HEK293T (cell line): ENCODE data around the gene DHX34.

Source experiments
- CTCF ChIA-PET: fragments of 350-600 bp; formaldehyde crosslinking; extraction: SDS; loops from one replicate; lab custom pipeline; 2021; ENCODE audit warnings: antibody characterized with exemption, inconsistent platforms; lab: Yijun Ruan, JAX
- POLR2A ChIA-PET: fragments of 350-600 bp; formaldehyde crosslinking; extraction: SDS; loops from one replicate; lab custom pipeline; 2020; ENCODE audit warnings: antibody characterized with exemption, inconsistent platforms; lab: Yijun Ruan, JAX
- DNase-seq: peaks from one replicate; pipeline ENCODE4 v3.0.0; 2012; ENCODE audit warnings: mixed read lengths; ENCODE audit errors: extremely low spot score
- ARNT ChIP-seq: fragments of 450-650 bp; IDR thresholded peaks from 2 replicates; pipeline ENCODE4 v1.6.1; 2017; ENCODE audit warnings: mild to moderate bottlenecking
- BHLHE40 ChIP-seq: fragments of 450-650 bp; IDR thresholded peaks from 2 replicates; pipeline ENCODE4 v1.6.1; 2016; ENCODE audit warnings: mild to moderate bottlenecking, moderate library complexity, borderline replicate concordance
- CTBP1 ChIP-seq: fragments of 450-650 bp; IDR thresholded peaks from 2 replicates; pipeline ENCODE4 v1.6.1; 2016; ENCODE audit warnings: borderline replicate concordance
- ELF4 ChIP-seq: fragments of 450-650 bp; IDR thresholded peaks from 2 replicates; pipeline ENCODE4 v1.6.1; 2017; ENCODE audit warnings: antibody characterized with exemption
- FOXA1 ChIP-seq: fragments of 450-650 bp; IDR thresholded peaks from 2 replicates; pipeline ENCODE4 v1.6.1; 2016; ENCODE audit warnings: mild to moderate bottlenecking
- FOXK2 ChIP-seq: fragments of 450-650 bp; IDR thresholded peaks from 2 replicates; pipeline ENCODE4 v1.6.1; 2016; ENCODE audit warnings: mild to moderate bottlenecking
- FOXM1 ChIP-seq: fragments of 450-650 bp; IDR thresholded peaks from 2 replicates; pipeline ENCODE4 v1.6.1; 2017; ENCODE audit warnings: mild to moderate bottlenecking, borderline replicate concordance
- HDGF ChIP-seq: fragments of 450-650 bp; IDR thresholded peaks from 2 replicates; pipeline ENCODE4 v1.6.1; 2017; ENCODE audit warnings: antibody characterized with exemption, borderline replicate concordance
- L3MBTL2 ChIP-seq: fragments of 450-650 bp; conservative IDR thresholded peaks from 2 replicates; pipeline ENCODE4 v1.6.1; 2016; ENCODE audit warnings: mild to moderate bottlenecking
- LEF1 ChIP-seq: fragments of 450-650 bp; IDR thresholded peaks from 2 replicates; pipeline ENCODE4 v1.6.1; 2017; ENCODE audit warnings: mild to moderate bottlenecking, borderline replicate concordance
- NFRKB ChIP-seq: fragments of 450-650 bp; IDR thresholded peaks from 2 replicates; pipeline ENCODE4 v1.6.1; 2016; ENCODE audit warnings: mild to moderate bottlenecking, moderate library complexity
- SP1 ChIP-seq: fragments of 450-650 bp; IDR thresholded peaks from 2 replicates; pipeline ENCODE4 v1.6.1; 2017
- SUZ12 ChIP-seq: fragments of 450-650 bp; IDR thresholded peaks from 2 replicates; pipeline ENCODE4 v1.6.1; 2016; ENCODE audit warnings: mild to moderate bottlenecking
- TARDBP ChIP-seq: fragments of 450-650 bp; IDR thresholded peaks from 2 replicates; pipeline ENCODE4 v1.6.1; 2016
- ZNF384 ChIP-seq: fragments of 450-650 bp; IDR thresholded peaks from 2 replicates; pipeline ENCODE4 v1.6.1; 2016
- TF ChIP-seq, protein P1 (sequence below): fragments of 450-650 bp; IDR thresholded peaks from 2 replicates; pipeline ENCODE4 v1.6.1; 2016

DHX34 gene

GRCh38 chr19:47419030-47419783 lies 70.1 kb downstream of the DHX34 start, which contains the start of gene MEIS3:
Gene MEIS3, minus strand, starts transcription at chr19:47419527. Its CDS starts 446 bp downstream, at chr19:47419081.
- no peak for TF ChIP-seq NFRKB
- TF ChIP-seq HDGF, result no peak
- no peak for TF ChIP-seq FOXA1
- no peak for TF ChIP-seq SUZ12
- no peak for TF ChIP-seq FOXK2
- no peak for TF ChIP-seq CTBP1
- no peak for TF ChIP-seq BHLHE40
- TF ChIP-seq FOXM1, result no peak
- no peak for TF ChIP-seq L3MBTL2
- POLR2A ChIA-PET, result no interaction called here
- CTCF ChIA-PET, result no interaction called here
- no peak for DNase-seq

- TF ChIP-seq NFRKB (no peak), ARNT (no peak)
- ChIA-PET CTCF (no interaction called here), POLR2A (no interaction called here)
- DNase-seq, result no peak
Observed at GRCh38 chr19:47419789-47420188, 70.7 kb downstream of the DHX34 start.

- TF ChIP-seq CTBP1 (no peak), ELF4 (no peak), SUZ12 (no peak), BHLHE40 (no peak), FOXA1 (no peak), L3MBTL2 (no peak), ARNT (no peak), FOXM1 (no peak), HDGF (no peak), ZNF384 (no peak), FOXK2 (no peak), LEF1 (no peak), TARDBP (no peak), NFRKB (no peak), SP1 (no peak)
- TF ChIP-seq, protein P1, sequence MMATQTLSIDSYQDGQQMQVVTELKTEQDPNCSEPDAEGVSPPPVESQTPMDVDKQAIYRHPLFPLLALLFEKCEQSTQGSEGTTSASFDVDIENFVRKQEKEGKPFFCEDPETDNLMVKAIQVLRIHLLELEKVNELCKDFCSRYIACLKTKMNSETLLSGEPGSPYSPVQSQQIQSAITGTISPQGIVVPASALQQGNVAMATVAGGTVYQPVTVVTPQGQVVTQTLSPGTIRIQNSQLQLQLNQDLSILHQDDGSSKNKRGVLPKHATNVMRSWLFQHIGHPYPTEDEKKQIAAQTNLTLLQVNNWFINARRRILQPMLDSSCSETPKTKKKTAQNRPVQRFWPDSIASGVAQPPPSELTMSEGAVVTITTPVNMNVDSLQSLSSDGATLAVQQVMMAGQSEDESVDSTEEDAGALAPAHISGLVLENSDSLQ, result no peak
- DNase-seq, result no peak
- CTCF ChIA-PET, result interaction anchor here (0.6 kb wide), 1 partner anchor 125 kb away, joined by 3 read pairs; no protein-coding TSS in a partner anchor
- POLR2A ChIA-PET, result no interaction called here
Observed at GRCh38 chr19:47421244-47421786, 72.2 kb downstream of the DHX34 start.

- ChIA-PET POLR2A (no interaction called here), CTCF (no interaction called here)
- no peak for DNase-seq
- no peak for TF ChIP-seq L3MBTL2
- TF ChIP-seq, protein P1, result peak; percentile 61
Observed at GRCh38 chr19:47421844-47422395, 72.8 kb downstream of the DHX34 start.

DNA sequence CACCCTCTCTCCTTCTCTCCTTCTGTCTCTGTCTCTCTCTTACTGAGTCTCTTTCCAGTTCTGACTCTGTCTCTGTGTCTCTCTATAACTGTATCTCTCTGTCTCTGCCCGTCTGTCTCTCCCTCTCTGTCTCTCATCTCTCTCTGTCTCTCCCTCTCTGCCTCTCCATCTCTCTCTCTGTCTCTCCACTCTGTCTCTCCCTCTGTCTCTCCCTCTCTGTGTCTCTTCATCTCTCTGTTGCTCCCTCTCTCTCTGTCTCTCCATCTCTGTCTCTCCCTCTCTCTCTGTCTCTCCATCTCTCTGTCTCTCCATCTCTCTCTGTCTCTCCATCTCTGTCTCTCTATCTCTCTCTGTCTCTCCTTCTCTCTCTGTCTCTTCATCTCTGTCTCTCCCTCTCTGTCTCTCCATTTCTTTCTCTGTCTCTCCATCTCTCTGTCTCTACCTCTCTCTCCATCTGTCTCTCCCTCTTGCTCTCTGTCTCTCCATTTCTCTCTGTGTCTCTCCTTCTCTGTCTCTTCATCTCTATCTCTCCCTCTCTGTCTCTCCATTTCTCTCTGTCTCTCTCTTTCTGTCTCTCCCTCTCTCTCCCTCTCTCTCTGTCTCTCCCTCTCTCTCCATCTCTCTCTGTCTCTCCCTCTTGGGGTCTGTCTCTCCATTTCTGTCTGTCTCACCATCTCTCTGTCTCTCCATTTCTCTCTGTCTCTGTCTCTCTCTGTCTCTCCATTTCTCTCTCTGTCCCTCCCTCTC lies 73.5 kb downstream of the DHX34 start:
- ChIA-PET POLR2A (no interaction called here), CTCF (no interaction called here)
- TF ChIP-seq NFRKB, result no peak
- no peak for TF ChIP-seq ARNT
- DNase-seq, result no peak

- ChIA-PET POLR2A (no interaction called here), CTCF (no interaction called here)
- TF ChIP-seq HDGF, result no peak
- TF ChIP-seq FOXA1, result no peak
- no peak for TF ChIP-seq ELF4
- no peak for TF ChIP-seq NFRKB
- TF ChIP-seq LEF1, result no peak
- TF ChIP-seq TARDBP, result no peak
- TF ChIP-seq ZNF384, result no peak
- no peak for TF ChIP-seq ARNT
- no peak for TF ChIP-seq L3MBTL2
- TF ChIP-seq SUZ12, result no peak
- TF ChIP-seq FOXK2, result no peak
- no peak for TF ChIP-seq CTBP1
- DNase-seq, result no peak
Observed at GRCh38 chr19:47423203-47423882, 74.2 kb downstream of the DHX34 start.
